Measurements from ENCODE around the gene ZNF26.

Gene ZNF26

GRCh38 chr12:133061954-133062353 lies 75.8 kb downstream of the ZNF26 start:
- no peak for DNase-seq (ENCODE audit: low spot score)

- no peak for DNase-seq (ENCODE audit: low spot score)
Measured at GRCh38 chr12:133063556-133063955, 77.4 kb downstream of the ZNF26 start.

- no peak for DNase-seq (ENCODE audit: low spot score)
Measured at GRCh38 chr12:133073836-133074235, 87.7 kb downstream of the ZNF26 start.
